ENCODE results near the gene STARD8. TPM values are rescaled to one million over a fixed set of nuclear protein-coding genes. Genes with fewer than 3 reads are reported as not detected.
"Not testable (repeated sequence)": the region's sequence is repeated elsewhere in the genome, so short reads cannot be mapped to it uniquely, and the experiment has no call there.

Gene STARD8, protein sequence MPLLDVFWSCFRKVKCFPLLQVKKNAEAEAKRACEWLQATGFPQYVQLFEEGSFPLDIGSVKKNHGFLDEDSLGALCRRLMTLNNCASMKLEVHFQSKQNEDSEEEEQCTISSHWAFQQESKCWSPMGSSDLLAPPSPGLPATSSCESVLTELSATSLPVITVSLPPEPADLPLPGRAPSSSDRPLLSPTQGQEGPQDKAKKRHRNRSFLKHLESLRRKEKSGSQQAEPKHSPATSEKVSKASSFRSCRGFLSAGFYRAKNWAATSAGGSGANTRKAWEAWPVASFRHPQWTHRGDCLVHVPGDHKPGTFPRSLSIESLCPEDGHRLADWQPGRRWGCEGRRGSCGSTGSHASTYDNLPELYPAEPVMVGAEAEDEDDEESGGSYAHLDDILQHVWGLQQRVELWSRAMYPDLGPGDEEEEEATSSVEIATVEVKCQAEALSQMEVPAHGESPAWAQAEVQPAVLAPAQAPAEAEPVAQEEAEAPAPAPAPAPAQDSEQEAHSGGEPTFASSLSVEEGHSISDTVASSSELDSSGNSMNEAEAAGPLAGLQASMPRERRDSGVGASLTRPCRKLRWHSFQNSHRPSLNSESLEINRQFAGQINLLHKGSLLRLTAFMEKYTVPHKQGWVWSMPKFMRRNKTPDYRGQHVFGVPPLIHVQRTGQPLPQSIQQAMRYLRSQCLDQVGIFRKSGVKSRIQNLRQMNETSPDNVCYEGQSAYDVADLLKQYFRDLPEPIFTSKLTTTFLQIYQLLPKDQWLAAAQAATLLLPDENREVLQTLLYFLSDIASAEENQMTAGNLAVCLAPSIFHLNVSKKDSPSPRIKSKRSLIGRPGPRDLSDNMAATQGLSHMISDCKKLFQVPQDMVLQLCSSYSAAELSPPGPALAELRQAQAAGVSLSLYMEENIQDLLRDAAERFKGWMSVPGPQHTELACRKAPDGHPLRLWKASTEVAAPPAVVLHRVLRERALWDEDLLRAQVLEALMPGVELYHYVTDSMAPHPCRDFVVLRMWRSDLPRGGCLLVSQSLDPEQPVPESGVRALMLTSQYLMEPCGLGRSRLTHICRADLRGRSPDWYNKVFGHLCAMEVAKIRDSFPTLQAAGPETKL
- polyA plus RNA-seq: 10 to 100 TPM in 2 of 3 donors, 1 to 10 TPM in 1; 3.0 to 12.1 (median 11.5) TPM

DNA sequence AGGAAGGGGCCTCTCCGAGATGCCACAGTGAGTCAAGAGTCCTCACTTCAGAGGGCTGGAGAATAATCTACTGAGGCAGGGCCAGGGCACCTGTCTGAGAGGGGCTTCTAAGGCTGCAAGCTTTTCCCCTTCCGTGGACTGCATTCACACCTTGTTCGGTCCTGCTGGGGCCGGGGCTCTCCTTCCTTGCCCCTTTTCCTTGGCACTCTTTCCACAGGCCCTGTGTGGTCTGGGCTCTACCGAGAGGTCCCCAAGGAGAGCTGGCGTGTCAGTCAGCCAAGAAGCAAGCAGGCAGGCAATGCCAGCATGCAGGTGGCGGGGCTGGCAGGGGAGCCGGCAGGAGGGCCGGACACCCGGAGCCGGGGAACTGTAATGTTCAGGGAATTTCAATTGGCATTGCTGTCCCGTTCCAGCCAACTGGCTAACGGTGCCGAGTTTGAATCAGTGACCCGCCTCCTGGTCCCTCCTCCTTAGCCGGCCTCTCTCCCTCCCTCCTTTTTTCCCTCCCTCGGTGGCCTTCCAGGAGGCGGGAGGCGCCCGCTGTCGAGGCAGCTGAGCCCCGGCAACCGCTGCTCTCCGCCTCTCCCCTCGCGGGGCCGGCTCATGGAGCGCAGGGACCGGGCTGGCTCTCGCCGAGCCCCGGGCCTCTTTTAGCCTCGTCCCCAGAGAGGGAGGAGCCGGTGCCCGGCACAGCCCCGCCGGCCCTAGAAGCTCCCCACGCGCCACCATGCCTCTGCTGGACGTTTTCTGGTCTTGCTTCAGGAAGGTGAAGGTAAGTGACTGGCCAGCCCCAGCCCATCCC is at the start of gene STARD8:
STARD8 (plus strand) TSS at position 511 of the 802 bp plus-strand sequence; CDS start at position 728, 217 bp downstream.
- no peak within 1 kb of the TSS for H3K27ac ChIP-seq (ENCODE audit: low read depth, low read length)
- 9 to 28% (median 16%) methylated on average over 22 to 39 of the region's 40 CpGs for WGBS, 3 donors

GRCh38 chrX:68598841-68599240 is 48.6 kb upstream of the STARD8 start:
- 29 to 61% (median 33%) methylated on average over 1 of the region's 1 CpG for WGBS, 3 donors
- no peak overlapping the region for H3K27ac ChIP-seq (ENCODE audit: low read depth, low read length)

- WGBS, 3 donors: 65 to 72% (median 68%) methylated on average over 3 of the region's 3 CpGs
- H3K27ac ChIP-seq (ENCODE audit: low read depth, low read length): no peak overlapping the region
These were observed 48.0 kb upstream of the STARD8 start for GRCh38 chrX:68599256-68600152.

DNA sequence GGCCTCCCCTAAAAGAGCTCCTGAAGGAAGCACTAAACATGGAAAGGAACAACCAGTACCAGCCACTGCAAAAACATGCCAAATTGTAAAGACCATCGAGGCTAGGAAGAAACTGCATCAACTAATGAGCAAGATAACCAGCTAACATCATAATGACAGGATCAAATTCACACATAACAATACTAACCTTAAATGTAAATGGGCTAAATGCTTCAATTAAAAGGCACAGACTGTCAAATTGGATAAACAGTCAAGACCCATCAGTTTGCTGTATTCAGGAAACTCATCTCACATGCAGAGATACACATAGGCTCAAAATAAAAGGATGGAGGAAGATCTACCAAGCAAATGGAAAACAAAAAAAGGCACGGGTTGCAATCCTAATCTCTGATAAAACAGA is 43.2 kb upstream of the STARD8 start:
- whole genome bisulfite sequencing, 3 donors: 75 to 86% (median 80%) methylated on average over 1 to 2 of the region's 2 CpGs
- H3K27ac ChIP-seq (ENCODE audit: low read depth, low read length): not testable (repeated sequence)

- H3K27ac ChIP-seq (ENCODE audit: low read depth, low read length): not testable (repeated sequence)
- 88 to 89% (median 89%) methylated on average over 3 of the region's 3 CpGs for WGBS, 3 donors
These were observed 32.7 kb upstream of the STARD8 start for GRCh38 chrX:68614733-68615132.

DNA sequence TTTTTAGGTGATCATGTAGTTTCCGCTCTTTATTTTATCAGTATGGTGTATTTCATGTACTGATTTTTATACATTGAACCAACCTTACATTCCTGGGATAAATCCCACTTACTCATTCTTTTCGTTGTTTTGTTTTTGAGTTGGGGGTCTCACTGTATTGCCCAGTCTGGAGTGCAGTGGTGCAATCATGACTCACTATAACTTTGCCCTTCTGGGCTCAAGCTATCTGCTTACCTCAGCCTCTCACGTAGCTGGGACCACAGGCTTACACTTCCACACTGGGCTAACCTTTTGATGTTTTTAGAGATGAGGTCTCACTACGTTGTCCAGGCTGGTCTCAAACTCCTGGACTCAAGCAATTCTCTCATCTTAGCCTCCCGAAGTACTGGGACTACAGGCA is 19.5 kb upstream of the STARD8 start:
- WGBS, 3 donors: 77 to 97% (median 80%) methylated on average over 5 of the region's 5 CpGs
- no peak overlapping the region for H3K27ac ChIP-seq (ENCODE audit: low read depth, low read length)

DNA sequence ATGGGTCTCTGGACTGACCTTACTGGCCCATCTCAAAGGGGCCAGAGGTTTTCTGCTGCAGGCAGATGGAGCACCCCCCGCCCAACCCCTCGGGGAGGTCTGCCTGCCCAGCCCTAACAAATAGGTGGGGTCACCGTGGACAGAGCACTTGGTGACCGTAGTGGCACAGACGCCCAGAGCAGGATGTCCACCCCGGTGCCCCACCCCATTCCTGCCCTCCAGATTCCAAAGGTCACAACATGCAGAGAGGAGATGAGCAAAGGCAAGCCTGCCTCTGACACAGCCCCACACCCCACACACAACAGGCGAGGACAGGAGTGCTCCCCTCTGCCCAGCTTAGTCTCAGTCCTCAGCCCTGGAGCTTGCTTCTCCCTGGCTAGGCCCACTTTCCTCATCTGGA is 17.5 kb upstream of the STARD8 start:
- H3K27ac ChIP-seq (ENCODE audit: low read depth, low read length): not testable (repeated sequence)
- whole genome bisulfite sequencing, 3 donors: 82 to 87% methylated on average over 3 to 5 of the region's 7 CpGs; no CpG with 5 or more reads in 1 of the 3 donors

DNA sequence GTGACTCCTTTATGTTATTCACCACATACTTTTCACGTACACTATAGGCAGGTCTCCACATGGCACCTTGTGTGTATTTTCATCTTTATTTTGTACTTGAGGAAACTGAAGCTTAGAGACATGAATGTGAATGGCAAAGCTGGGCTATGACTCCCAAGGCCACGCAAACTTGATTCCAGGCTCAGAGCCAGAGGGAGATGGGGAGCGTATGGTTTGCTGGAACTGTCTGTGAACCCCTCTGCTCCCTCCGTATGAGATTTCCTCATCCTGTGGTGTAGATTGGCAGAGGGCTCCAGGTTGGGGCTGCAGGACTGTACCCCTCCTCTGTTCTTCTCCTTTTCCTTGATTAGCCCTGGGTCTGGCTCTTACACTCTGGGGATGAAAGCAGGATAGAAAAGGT is 16.1 kb upstream of the STARD8 start:
- WGBS, 3 donors: 55 to 64% (median 60%) methylated on average over 4 of the region's 4 CpGs
- H3K27ac ChIP-seq (ENCODE audit: low read depth, low read length): no peak overlapping the region

DNA sequence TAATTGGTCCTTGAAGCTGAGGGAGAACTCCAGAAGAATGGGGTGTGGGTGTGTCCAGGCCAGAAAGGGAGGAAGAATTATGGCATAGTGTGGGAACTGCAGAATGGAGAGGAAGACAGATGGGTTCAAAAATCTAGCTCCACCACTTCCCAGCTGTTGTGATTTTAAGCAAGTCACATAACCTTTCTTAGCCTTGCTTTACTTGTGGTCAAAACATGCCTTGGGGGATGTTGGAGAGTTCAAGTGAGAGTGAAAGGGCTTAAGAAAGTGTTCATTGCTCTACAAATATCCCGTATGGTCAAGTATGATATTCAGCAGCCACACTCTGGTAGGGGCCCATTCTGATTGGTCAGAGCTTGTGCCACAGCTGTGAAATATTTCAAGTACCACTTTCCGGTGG is 15.0 kb upstream of the STARD8 start:
- 78 to 89% (median 88%) methylated on average over 2 of the region's 2 CpGs for WGBS, 3 donors
- no peak overlapping the region for H3K27ac ChIP-seq (ENCODE audit: low read depth, low read length)

DNA sequence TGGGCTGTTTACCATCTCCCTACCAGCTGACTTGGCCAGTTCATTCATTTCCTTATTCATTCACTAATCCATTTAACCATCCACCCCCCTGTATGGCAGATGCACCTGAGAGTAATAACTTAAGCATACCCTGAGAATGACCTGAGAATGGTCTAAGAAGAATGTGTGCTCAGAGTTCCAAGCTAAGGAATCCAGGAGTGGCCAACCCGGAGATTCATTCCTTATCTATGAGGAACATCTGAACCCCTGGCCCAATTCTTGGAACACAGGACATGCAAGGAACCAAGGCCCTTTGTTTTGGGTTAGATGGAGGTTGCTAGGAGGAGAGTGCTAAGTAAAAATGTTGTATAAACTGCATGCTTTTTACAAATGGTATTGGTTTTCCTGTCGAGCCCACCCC is 13.5 kb upstream of the STARD8 start:
- no peak overlapping the region for H3K27ac ChIP-seq (ENCODE audit: low read depth, low read length)
- WGBS, 3 donors: 62 to 85% (median 72%) methylated on average over 2 of the region's 2 CpGs

DNA sequence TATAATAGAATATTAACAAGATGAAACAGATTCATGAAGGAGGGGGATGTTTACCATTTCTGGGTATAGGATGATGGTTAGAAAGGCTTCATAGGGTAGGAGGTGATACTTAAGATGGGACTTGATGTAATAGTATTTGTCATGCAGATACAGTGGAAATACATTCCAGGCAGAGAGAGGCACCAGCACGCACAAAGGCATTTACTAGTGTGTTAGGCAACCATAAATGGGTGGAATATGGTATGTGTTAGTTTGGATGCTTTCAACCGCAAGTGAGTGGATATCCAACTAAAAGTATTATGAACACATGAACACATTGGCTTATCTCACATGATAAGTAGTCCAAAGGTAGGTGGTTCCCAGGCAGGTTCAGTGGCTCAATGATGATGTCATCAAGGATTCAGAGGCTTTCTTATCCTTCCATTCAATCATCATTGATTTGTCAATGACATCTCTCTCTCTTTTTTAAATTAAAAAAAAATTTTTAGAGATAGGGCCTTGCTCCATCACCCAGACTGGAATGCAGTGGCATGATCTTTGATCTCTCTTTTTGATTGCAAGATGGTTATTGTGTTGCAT is 12.7 kb upstream of the STARD8 start:
- H3K27ac ChIP-seq (ENCODE audit: low read depth, low read length): no peak overlapping the region
- 74 to 100% (median 100%) methylated on average over 2 of the region's 2 CpGs for WGBS, 3 donors

GRCh38 chrX:68640661-68641060 is 6.8 kb upstream of the STARD8 start:
- 83 to 97% (median 94%) methylated on average over 2 of the region's 2 CpGs for WGBS, 3 donors
- H3K27ac ChIP-seq (ENCODE audit: low read depth, low read length): no peak overlapping the region

GRCh38 chrX:68644861-68645260 is 2.6 kb upstream of the STARD8 start:
- no peak overlapping the region for H3K27ac ChIP-seq (ENCODE audit: low read depth, low read length)
- WGBS, 3 donors: 81 to 95% (median 86%) methylated on average over 2 of the region's 2 CpGs

GRCh38 chrX:68646421-68646820 is 1.0 kb upstream of the STARD8 start:
- WGBS, 3 donors: 73 to 90% (median 83%) methylated on average over 1 of the region's 1 CpG
- no peak overlapping the region for H3K27ac ChIP-seq (ENCODE audit: low read depth, low read length)

DNA sequence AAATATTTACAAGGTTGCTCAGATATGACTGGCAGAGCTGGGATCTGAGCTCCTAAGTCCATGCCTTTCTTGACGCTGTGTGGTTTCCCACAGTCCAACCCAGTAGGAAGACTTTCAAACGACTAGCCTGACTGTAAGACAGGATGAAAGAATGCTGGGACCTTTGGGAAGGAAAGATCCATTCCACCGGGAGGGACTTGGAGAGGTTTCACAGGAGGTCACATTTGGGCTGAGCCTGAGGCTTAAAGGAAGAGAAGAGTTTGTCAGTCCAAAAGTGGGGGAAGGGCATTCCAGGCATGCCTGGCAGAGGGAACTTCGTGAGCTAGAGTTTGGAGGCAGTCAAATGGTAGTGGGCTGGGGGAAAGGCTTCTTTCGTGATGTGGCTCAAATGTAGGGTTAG is 1.5 kb downstream of the STARD8 start:
- H3K27ac ChIP-seq (ENCODE audit: low read depth, low read length): no peak overlapping the region
- 37 to 45% (median 39%) methylated on average over 5 of the region's 5 CpGs for WGBS, 3 donors

DNA sequence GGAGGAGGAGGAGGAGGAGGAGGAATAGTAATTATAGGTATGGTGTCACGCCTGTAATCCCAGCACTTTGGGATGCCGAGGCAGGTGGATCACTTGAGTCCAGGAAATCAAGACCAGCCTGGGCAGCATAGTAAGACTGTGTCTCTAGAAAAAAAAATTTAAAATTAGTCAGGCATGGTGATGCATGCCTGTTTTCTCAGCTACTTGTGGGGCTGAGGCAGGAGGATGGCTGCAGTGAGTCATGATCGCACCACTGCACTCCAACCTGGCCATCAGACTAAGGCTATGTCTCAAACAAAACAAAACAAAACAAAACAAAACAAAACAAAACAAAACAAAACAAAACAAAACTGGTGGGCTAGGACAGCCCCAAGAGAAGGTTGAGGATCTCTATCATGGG is 3.0 kb downstream of the STARD8 start:
- WGBS, 3 donors: 91 to 95% (median 92%) methylated on average over 3 of the region's 3 CpGs

GRCh38 chrX:68651110-68651509 is 3.6 kb downstream of the STARD8 start:
- 41 to 72% (median 70%) methylated on average over 7 of the region's 7 CpGs for WGBS, 3 donors
- H3K27ac ChIP-seq (ENCODE audit: low read depth, low read length): no peak overlapping the region

More for the DNA sequence above, 3.0 kb downstream of the STARD8 start:
- no peak overlapping the region for H3K27ac ChIP-seq (ENCODE audit: low read depth, low read length)
